Body of pancreas (tissue), 4 donors: ENCODE results near the gene ZSCAN20.

Experiments used
- CTCF ChIP-seq, 7 experiments: fragments of 450-650 bp in 4 of 7; fragments of 200-600 bp in 3 of 7; sonication (generic) in 3 of 7; IDR thresholded peaks; one replicate each; pipeline ENCODE4 v1.5.1; 2016 to 2019; ENCODE audit warnings: antibody characterized with exemption in 7 of 7
- POLR2A ChIP-seq, 3 donors: fragments of 450-650 bp; IDR thresholded peaks; one replicate each; pipeline ENCODE4 v1.6.1; 2016; ENCODE audit warnings: antibody characterized with exemption in 3 of 3, mild to moderate bottlenecking in 2 of 3

- TF ChIP-seq CTCF (IDR thresholded peaks at IDR 0.05) (no peak), POLR2A (IDR thresholded peaks at IDR 0.05) (no peak)
Observed at GRCh38 chr1:33502726-33503125, 30.3 kb downstream of the ZSCAN20 start.
